Measurements from ENCODE around the gene MNT. TPM values are rescaled to one million over a fixed set of nuclear protein-coding genes. Genes with fewer than 3 reads are reported as not detected.
A peak's percentile ranks its signal among the peaks of the same experiment; 100 is the strongest.

The MNT gene
- polyA plus RNA-seq, 2 of the 4 experiments (the other 2 are of a cell fraction) = 4.5 to 25.9 TPM

- CTCF ChIA-PET = interaction anchor here (0.6 to 24.9 kb wide), 9 partner anchors 9 to 271 kb away, joined by 3 to 1099 read pairs (median 4); partner anchors contain the start of gene MNT
- POLR2A ChIA-PET = interaction anchor here (1.8 to 3.5 kb wide), 6 partner anchors 9 to 88 kb away, joined by 5 to 51 read pairs (median 18); partner anchors contain the start of genes MNT, SMG6, SRR and TSR1
- WGBS (ENCODE audit: missing lambda C conversion rate) = 88% methylated on average over 18 of the region's 18 CpGs
- FAIRE-seq (no peak), ATAC-seq (no peak), DNase-seq (ENCODE audit: low read depth in 1 of 2, low spot score in 1 of 2) (no peak)
- Histone ChIP-seq H3K9me3 (no peaks in the 10 kb centered on the region), H3K27ac (peak overlapping the region; percentile 97 to 99), H3K4me2 (peak overlapping the region; percentile 99), H3K4me3 (peak overlapping the region; percentile 66), H3K4me1 (peaks cover 36% of the 10 kb centered on the region)
- TF ChIP-seq TFCP2L1 (CRISPR knock-in tag; IDR thresholded peaks at IDR 0.05) (0 out of 2 replicates have a peak, but pooled peaks have one; percentile 59), ATOH8 (CRISPR knock-in tag; IDR thresholded peaks at IDR 0.05; ENCODE audit: low read depth) (0 out of 2 replicates have a peak, but pooled peaks have one; percentile 33), ZSCAN20 (CRISPR knock-in tag; IDR thresholded peaks at IDR 0.05) (no peak)
Measured at GRCh38 chr17:2391597-2392251, 9.1 kb downstream of the MNT start.

GRCh38 chr17:2390199-2390836, 10.5 kb downstream of the MNT start:
- POLR2A ChIA-PET = no interaction called here
- H3K4me3 ChIP-seq = no peak overlapping the region
- CTCF ChIA-PET = interaction anchor here (1.3 to 24.9 kb wide), 3 partner anchors 8 to 21 kb away, joined by 3 to 1099 read pairs (median 108); partner anchors contain the start of gene MNT
- peaks cover 27% of the 10 kb centered on the region for H3K4me1 ChIP-seq
- ATAC-seq = no peak
- whole genome bisulfite sequencing (ENCODE audit: missing lambda C conversion rate) = 96% methylated on average over 9 of the region's 12 CpGs
- no peak for DNase-seq (ENCODE audit: low read depth in 1 of 2, low spot score in 1 of 2)
- H3K27ac ChIP-seq = peak overlapping the region in 1 of 2 experiments; percentile 29; a peak in 2 of 6 replicates
- H3K4me2 ChIP-seq = no peak overlapping the region
- no peak for TF ChIP-seq ZFP36 (IDR thresholded peaks at IDR 0.05; ENCODE audit: borderline replicate concordance, partially characterized antibody)
- no peak for TF ChIP-seq ELK1 (IDR thresholded peaks at IDR 0.05; ENCODE audit: low read depth, low read length)
- no peak for TF ChIP-seq PBX3 (IDR thresholded peaks at IDR 0.05)
- TF ChIP-seq POLR2AphosphoS2 (conservative IDR thresholded peaks at IDR 0.05; ENCODE audit: low read length) = no peak
- H3K9me3 ChIP-seq = no peaks in the 10 kb centered on the region
- no peak for FAIRE-seq

GRCh38 chr17:2388683-2389055, 12.2 kb downstream of the MNT start:
- H3K9me3 ChIP-seq = no peaks in the 10 kb centered on the region
- ATAC-seq (no peak), FAIRE-seq (no peak), DNase-seq (ENCODE audit: low read depth in 1 of 2, low spot score in 1 of 2) (peak in 1 of 2 experiments; percentile 67)
- ChIA-PET POLR2A (interaction anchor here (0.6 to 1.4 kb wide), 2 partner anchors 11 to 14 kb away, joined by 3 to 5 read pairs; no protein-coding TSS in a partner anchor), CTCF (interaction anchor here (1.2 to 24.9 kb wide), 2 partner anchors 8 to 22 kb away, joined by 3 to 1099 read pairs; partner anchors contain the start of gene MNT)
- 97% methylated on average over 15 of the region's 15 CpGs for WGBS (ENCODE audit: missing lambda C conversion rate)
- peaks cover 14% of the 10 kb centered on the region for H3K4me1 ChIP-seq
- H3K4me3 ChIP-seq = no peak overlapping the region
- no peak for TF ChIP-seq CEBPB (IDR thresholded peaks at IDR 0.05)
- TF ChIP-seq SMC3 (IDR thresholded peaks at IDR 0.05) = no peak
- TF ChIP-seq SREBF2 (IDR thresholded peaks at IDR 0.05) = no peak
- 0 out of 2 replicates have a peak, but pooled peaks have one; percentile 26 for TF ChIP-seq HOXA7 (CRISPR knock-in tag; IDR thresholded peaks at IDR 0.05)
- no peak for TF ChIP-seq CBX8 (IDR thresholded peaks at IDR 0.05)
- TF ChIP-seq RFX5 (IDR thresholded peaks at IDR 0.05) = no peak
- TF ChIP-seq ELK1 (IDR thresholded peaks at IDR 0.05; ENCODE audit: low read depth, low read length) = no peak
- no peak for TF ChIP-seq RAD21 (conservative IDR thresholded peaks at IDR 0.05 in 1 of 2, IDR thresholded peaks at IDR 0.05 in 1 of 2)
- no peak for TF ChIP-seq PBX3 (IDR thresholded peaks at IDR 0.05)
- TF ChIP-seq RARB (CRISPR knock-in tag; IDR thresholded peaks at IDR 0.05) = no peak
- TF ChIP-seq ZSCAN20 (CRISPR knock-in tag; IDR thresholded peaks at IDR 0.05) = no peak
- TF ChIP-seq MAFK (IDR thresholded peaks at IDR 0.05; ENCODE audit: partially characterized antibody) = no peak
- no peak for TF ChIP-seq JUNB (IDR thresholded peaks at IDR 0.05)
- no peak for TF ChIP-seq ATOH8 (CRISPR knock-in tag; IDR thresholded peaks at IDR 0.05; ENCODE audit: low read depth)
- TF ChIP-seq POLR2AphosphoS2 (conservative IDR thresholded peaks at IDR 0.05; ENCODE audit: low read length) = peak; percentile 37; the same call in 1 of the 2 replicates
- H3K4me2 ChIP-seq = no peak overlapping the region
- H3K27ac ChIP-seq = no peak overlapping the region
